NCI-H2196 (cell line): ENCODE data around the gene IGFBP4.

Experiments
- DNase-seq: peaks from one replicate; lab custom pipeline; 2025; ENCODE audit not compliant: unreplicated experiment; lab: John Stamatoyannopoulos, UW

Gene IGFBP4

DNA sequence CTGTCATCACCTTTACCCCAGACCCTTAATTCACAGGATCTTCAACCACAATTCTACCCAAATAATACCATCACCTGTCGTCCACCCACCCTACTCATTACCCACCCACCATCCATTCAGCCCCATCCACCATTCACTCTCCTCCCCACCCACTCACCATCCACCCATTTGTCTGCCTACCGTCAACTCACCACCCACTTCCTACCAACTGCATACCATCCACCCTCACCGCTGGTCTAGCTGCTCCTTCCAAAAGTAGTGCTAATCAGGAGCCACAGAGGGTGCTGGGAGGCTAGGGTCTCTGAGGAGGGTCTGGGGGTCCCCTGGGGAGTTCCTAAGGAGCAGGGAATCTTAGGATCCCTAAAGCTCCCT is 12.0 kb upstream of the IGFBP4 start:
- no peak for DNase-seq

DNA sequence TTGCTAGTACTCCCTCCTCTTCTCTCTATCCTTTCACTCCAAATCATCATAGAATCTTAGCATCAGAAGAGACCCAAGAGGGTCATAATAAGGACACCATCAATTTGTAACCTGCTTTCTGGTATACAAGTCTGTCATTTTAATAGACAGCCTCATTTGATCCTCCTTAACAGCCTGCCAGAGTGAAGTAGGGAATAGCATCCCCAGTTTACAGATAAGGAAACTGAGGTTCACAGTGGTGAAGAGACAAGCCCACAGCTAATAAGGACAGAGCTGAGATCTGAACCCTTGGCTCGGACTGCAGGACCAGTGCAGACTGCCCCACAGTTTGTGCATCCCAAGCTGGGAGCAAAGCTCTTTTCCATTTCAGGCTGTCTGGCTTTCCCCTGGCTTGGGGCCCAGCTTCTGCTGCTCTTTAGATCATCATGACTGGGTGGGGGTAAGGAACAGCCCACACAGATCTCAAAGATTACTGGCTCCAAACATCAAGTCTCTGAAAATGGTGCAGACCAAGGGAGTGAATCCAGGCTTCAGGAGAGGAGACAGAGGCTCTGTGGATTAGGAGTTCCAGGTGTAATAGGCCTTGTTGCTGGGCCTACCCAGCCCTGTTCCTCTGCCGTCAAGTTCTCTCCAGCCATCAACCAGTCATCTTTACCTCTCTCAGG is 10.3 kb upstream of the IGFBP4 start:
- peak; percentile 5 for DNase-seq

DNA sequence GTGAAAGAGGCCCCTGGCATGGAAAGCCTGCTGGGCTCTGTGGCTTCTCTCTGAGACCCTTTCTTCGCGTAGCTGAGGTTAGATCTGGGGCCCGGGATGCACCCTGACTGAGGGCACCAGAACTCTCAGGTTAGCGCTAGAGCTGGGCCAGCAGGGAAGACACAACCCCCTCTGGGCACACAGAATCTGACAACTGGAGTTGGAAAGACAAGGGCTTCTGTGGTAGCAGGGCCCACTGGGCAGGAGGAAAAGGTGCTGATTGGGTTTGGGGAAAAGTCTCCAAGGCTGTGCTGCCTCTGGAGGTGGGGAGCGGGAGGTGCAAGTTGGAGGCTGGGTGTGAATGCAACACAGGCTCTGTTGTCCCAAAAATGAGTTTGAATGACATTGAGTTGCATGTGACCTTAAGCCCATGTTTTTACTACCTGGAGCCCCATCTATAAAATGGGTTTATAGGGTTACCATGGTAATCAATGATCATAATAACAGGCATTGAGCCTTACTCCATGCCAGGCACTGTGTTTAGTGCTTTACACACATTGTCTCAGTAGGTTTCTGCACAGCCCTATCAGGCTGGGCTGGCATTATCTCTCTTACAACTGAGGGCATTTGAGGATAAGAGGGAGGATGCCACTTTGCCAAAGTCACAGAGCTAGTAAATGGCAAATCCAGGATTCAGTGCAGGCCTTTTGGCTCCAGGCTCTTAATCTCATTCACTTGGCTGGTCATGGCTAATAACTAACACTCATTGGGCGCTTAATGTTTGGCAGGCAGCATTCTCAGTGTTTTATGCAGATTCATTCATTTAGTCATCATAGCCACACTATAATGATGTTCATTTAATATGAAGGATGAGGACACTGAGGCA is 9.5 kb upstream of the IGFBP4 start:
- DNase-seq, result no peak

DNA sequence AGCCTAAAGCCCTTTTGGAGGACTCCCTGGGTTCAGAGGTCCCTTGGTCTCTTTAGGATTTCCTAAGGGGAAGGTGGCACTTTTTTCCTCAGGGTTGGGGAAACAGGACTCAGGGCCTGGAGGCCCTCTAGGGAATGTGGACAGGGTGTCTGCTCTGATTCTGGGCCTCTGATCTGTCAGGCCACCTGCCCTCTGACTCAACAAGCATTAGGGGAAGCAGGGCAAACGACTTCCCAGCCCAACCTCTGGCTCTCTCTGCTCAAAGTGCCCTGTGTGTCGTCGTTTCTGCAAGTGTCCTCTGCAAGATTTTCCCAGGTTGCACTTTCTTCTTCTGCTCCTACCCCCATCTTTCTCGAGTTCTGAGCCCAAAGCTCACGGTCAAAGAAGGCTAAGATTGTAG is 6.6 kb upstream of the IGFBP4 start:
- no peak for DNase-seq

DNA sequence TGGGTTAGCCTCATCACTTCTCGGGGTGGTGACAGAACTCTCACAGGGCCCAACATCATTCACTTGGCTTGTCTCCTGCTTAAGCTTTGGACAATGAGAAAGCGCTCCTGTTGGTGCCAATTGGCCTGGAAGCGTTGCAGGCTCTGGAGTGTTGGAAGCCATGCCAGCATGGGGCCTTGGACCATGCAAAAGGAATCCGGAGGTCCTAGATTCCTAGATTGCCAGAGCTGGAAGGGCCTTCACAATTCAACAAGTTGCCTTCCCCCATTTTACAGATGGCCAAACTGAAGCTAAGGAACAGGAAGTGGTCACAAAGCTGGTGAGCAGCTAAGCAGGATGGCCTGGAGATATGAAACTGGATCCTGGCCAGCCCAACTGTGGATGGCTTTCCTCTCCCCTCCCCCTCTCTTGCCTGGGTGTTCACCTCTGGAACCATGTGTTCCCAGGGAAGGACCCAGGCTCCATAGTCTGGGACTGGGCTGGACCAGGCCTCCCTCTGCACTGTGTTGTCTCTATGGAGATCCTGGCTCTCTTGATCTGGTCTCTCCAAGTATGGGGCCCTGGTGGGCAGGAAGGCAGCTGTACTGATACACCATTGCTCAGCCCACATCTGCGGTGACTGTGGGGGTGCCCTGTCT is 6.0 kb upstream of the IGFBP4 start:
- no peak for DNase-seq

DNA sequence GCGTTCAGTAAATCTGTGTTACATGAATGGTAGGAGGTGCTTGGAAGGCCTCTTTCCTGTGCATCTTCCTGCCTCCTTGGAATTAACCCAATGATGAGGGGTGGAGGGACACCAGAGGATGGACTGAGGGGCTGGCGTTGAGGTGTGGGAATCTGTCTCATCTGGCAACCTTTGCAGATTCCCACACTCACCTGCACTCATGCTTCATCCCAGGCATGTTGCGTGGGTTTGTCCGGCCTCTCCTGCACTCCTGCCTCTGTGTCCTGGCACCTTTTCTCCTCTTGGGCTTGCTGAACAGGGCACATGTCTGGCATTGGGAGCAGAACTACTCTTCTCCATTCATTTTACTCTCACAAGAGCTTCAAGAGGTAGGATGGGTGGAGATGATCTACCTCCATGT is 3.1 kb upstream of the IGFBP4 start:
- no peak for DNase-seq

DNA sequence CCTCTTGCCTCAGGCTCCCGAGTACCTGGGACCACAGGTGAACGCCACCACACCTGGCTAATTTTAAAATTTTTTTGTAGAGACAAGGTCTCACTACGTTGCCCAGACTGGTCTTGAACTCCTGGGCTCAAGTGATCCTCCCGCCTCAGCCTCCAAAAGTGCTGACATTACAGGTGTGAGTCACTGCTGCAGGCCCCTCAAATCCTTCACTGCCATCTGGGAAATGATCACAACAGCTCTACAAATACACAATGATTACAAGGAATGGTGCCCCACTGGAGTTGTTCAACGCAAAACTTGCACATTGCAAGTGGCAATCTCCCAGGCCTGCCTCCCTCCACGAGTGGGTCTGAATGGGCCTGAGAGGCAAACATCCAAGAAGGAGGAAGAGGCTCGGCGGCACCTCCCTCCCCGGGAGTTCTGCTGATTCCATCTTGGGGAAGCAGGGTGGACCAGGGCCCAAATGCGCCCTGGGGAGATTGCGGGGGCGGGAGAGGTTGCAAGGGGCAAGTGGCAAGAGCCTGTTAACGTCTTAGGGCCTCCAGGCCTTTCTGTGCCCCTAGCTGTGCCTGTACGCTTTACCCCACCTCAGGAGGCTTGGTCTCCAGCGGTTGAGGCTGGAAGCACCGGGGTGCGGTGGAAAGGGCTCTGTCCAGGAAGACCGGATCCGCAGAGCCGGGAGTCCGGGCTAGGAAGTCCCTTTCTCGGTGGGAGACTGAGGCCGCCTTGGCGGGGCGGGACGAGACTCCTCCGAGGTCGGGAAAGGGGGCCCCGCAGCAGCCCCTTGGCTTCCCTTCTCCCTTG is 656 bp upstream of the IGFBP4 start:
- DNase-seq, result no peak

DNA sequence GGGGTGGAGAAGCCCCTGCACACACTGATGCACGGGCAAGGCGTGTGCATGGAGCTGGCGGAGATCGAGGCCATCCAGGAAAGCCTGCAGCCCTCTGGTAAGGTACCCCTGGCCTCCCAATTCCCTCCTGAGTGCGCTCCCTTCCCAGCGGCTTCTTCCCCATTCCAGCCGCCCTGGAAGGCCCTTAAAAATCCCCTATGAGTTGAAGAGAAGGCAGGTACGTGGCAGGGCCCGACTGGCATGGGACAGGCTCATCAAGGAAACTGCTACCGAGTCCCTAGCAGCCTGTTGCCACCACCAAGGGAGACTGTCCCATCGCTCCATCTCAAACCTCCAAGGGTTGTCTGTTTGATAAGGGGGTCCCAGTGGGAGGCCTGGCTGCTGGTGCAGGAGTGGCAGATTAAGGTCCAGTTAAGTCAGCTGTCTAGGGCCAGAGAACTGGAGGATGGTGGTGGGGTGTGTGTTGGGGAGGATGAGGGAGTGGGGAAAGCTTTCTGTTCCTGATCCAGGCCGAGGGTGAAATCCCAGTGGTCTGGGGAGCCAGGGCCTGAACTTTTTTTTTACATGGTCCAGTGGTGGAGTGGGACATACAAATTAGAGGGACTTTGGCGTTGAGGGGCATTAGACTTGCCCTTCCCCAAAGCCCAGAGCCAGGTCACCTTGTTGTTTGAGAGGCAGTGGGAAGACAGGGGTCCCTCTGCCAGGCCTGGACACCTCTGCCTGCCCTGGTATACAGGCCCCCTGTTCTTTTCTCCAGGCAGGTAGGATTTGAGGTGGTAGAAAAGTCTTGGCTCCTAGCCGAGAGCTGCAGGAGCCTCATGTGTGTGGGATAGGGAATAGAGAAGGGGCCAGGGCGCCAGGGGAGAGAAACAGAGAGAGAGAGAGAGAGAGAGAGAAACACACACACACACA is 994 bp downstream of the IGFBP4 start:
- DNase-seq, result no peak

DNA sequence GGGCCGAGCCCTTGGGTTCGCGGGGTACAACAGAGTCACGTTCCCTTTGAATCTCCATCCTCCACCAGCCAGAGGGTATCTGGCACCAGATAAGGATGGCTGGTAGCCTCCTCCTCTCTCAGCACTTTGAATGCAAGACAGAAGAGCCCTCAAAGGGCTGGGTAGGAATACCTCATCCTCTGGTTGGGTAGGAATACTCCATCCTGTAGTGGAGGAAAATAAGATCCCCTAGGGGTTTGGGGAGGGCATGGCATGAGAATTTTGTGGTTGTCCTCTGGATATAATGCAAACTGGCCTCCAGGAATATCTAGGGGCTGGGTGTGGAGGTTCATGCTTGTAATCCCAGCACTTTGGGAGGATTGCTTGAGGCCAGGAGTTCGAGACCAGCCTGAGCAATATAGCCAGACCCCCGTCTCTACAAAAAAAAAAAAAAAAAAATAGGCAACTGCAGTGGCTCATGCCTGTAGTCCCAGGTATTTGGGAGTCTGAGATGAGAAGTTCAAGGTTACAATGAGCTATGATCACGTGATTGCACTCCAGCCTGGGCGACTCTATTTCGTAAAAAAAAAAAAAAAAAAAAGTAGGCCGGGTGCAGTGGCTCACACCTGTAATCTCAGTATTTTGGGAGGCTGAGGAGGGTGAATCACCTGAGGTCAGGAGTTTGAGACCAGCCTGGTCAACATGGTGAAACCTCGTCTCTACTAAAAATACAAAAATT is 2.7 kb downstream of the IGFBP4 start:
- DNase-seq, result no peak

DNA sequence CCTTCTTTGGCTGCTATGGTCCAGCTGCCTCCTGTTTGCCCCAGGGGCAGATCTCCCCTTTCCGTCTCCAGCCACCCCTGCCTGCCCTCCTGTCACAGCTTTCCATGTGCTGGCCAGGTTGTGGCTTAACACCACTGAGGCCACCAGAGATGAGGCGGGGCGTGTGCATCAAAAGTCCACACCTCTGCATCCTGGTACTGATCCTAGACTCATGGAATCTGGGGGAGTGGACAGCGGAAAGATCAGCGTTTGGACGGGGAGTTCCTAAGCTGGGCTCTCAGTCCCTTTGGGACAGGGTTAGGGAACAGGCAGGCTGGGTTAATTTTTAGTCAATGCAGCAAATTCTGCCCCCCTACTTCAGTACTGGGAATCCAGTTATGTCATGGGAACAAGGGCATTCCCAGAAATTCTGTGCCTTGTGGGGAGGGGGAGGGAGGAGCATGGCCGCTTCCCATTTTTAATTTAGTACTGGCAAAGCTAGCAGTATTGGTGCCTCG is 3.9 kb downstream of the IGFBP4 start:
- no peak for DNase-seq

DNA sequence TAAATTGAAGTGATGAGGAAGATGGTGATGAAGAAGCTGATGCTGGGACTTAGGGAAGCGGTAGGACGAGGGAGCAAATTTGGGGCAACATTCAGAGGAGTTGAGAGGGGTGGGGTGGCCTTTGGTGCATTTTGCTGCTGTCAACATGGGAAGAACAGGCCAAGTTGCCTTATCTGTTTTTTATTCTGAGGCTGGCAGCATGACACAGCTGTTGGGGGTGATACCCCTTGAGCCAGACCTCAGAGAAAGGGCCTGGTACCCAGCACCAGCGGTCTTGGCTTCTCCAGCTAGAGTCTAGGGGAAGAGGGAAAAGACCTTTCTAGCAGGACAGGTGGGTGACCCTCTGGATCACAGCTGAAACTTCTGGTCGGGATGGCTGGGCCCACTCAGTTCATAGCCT is 4.6 kb downstream of the IGFBP4 start:
- DNase-seq, result no peak

DNA sequence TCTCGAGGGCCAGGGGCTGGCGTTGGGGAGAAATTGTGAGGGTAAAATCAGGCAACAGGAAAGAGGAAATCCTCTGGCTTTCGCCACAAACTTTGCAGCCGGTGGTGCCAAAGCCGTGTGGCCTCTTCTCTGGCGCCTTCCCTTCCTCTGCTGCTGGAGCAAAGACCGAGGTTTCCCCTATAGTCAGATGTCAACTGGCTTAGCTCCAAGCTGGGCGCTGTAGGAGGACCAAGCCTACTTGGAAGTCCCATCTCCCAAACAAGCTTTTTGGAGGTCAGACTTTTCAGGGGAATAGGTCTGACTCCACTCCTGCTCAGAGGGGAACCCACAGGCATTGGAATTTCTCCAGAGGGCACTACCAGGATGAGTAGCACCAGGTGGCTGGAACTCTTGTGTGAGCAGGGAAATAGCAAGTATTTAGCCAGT is 5.0 kb downstream of the IGFBP4 start:
- DNase-seq, result no peak

DNA sequence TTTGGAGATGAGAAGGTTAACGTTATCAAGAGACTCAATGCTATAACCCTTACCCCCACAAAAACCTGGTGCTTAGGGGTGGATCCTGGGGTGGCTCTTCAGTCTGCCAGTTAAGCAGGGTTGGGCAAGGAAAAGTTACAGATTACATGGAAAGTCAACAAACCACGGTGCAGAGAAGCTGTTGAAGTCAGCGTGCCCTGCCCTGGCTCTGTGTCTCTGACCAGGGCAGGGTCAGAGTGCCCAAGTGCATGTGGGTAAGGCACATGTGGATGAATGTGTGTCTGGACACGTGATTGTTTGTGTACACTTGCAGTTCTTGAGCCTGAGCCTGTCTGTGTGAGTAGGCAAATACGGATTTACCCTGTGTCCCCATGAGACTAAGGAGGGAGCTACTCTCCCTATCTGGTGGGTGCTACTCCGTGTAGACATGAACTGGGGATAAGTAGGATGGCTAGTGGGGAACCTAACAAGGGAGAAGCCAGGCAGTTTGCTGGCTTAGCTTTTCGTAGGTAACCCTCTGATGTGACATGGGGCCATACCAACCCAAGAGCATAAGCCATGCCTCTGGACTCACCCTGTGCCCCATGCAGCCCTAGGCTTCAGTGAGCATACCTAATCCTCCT is 5.5 kb downstream of the IGFBP4 start:
- DNase-seq, result no peak

DNA sequence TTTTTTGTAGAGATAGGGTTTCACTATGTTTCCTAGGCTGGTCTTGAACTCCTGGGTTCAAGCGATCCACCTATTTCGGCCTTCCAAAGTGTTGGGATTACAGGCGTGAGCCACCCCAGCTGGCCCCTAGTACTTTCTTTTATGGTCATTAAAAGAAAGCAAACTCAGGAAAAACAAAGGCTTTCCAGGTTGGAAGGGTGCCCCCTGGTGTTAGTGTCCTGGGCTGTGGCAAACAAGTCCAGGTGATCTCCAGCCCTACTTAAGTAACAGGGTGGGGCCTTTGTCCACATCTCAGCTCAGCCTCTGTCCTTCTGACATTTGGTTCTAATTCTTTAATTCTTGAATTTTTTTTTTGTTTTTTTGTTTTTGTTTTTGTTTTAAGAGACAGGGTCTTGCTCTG is 6.9 kb downstream of the IGFBP4 start:
- DNase-seq, result peak; percentile 3

DNA sequence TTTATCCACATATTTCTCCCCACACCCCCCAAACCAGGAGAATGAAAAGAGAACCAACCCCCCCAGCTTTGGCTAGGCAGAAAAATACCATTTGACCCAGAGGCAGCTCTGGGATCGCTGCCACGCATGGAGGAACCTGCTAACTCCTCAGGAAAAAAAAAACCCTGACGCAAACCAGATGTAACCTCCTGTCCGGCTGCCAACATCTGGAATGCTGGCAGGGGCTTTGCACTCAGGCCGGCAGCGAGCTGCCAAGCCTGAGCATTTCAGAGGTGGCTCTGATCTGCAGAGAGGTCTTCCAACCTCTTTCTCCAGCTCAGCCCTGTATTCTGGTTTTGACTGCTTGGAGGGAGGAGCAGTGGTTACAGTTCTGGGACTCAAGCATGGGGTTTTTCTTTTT is 8.2 kb downstream of the IGFBP4 start:
- no peak for DNase-seq

DNA sequence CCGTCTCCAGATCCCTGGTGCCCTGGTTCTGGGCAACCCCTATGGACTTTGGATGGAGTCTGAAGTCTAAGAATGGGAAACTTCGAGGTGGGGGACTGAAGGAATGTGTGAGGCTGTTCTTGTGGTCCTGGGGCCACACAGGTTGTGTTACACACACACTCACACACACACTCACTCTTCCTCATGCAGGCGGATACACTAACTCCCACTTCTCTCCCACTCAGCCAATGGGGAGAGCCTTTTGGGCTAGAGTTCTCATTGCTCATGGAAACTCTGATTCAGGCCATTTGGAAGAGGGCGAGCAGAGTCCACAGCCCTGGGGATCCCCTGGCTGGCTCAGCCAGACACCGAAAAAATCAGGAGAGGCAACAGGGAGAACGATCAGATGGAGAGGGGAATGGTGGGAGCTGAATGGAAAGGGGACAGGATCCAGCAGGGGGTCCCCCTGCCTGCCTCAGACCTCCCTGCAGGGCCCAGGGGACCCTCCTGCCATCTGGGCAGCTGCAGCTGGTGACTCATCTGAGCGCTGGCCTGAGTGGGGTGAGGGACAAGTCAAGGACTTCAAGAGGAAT is 9.1 kb downstream of the IGFBP4 start:
- DNase-seq, result no peak

DNA sequence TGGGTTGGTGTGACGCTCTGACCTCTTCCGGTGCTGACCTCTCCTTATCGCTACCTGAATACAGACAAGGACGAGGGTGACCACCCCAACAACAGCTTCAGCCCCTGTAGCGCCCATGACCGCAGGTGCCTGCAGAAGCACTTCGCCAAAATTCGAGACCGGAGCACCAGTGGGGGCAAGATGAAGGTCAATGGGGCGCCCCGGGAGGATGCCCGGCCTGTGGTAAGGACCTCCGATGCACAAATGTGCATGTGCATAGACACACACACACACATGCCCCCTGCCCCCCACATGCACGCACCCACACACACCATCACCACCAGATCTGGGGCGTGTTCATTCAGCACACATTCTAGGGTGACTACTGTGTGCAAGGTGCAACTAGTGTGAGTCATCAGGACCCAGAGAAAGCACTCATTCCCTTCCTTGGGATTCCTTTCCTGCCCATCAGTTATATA is 9.7 kb downstream of the IGFBP4 start:
- no peak for DNase-seq

DNA sequence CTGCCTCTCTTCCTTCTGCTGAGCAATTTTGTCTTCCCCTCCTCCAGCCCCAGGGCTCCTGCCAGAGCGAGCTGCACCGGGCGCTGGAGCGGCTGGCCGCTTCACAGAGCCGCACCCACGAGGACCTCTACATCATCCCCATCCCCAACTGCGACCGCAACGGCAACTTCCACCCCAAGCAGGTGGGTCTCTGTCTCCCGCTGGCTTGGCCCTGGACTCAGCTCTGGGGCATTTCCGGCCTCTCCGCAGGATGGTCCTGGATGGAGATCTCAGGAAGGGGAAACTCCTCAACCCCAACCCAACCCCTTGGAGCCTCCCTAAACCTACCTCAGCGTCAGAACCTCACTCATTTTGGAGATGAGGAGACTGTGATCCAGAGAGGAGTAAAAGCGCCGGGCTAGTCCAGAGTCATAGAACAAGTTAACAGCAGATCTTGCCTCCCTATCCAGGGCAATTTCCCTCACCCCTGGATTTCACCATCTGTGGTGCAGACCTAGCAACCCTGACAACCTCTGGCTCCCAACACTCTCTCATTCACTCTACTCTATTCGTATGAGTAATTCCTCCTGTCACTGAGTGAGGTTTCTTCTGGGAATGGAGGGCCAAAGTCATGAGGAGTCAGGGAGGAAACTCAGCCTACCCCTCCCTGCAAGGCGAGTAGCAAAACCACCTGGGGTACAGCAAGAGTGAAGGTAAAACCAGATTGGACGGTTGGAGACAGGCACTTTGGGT is 10.8 kb downstream of the IGFBP4 start:
- no peak for DNase-seq
